HG02981 (cell line): ENCODE data around the gene ATXN3.
"Not testable (repeated sequence)": the region's sequence is repeated elsewhere in the genome, so short reads cannot be mapped to it uniquely, and the experiment has no call there.

Experiments used
- ATAC-seq: cut with Tn5 transposase; IDR thresholded peaks from one replicate; pipeline ENCODE4 v1.9.1; 2021; ENCODE audit warnings: mild to moderate bottlenecking, moderate library complexity; ENCODE audit not compliant: unreplicated experiment

ATXN3 gene

DNA sequence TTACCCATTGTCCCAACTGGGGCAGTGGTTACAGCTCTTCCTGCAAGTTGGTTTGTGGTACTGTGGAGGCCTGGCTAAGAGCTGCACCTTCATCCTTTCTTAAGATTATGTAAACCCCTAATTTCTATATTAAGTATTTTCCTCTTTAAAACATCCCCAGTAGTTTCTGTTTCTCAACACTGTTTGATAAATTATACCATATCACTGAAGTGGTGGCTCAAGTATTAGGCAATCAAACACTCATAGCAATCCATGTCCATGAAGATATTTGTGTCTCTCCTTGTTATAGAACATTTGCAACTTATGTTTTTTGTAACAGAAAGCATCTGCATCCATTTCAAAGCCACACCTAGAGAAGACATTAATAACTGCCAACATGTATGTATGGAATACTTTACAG lies 31.8 kb downstream of the ATXN3 start:
- ATAC-seq: no peak

DNA sequence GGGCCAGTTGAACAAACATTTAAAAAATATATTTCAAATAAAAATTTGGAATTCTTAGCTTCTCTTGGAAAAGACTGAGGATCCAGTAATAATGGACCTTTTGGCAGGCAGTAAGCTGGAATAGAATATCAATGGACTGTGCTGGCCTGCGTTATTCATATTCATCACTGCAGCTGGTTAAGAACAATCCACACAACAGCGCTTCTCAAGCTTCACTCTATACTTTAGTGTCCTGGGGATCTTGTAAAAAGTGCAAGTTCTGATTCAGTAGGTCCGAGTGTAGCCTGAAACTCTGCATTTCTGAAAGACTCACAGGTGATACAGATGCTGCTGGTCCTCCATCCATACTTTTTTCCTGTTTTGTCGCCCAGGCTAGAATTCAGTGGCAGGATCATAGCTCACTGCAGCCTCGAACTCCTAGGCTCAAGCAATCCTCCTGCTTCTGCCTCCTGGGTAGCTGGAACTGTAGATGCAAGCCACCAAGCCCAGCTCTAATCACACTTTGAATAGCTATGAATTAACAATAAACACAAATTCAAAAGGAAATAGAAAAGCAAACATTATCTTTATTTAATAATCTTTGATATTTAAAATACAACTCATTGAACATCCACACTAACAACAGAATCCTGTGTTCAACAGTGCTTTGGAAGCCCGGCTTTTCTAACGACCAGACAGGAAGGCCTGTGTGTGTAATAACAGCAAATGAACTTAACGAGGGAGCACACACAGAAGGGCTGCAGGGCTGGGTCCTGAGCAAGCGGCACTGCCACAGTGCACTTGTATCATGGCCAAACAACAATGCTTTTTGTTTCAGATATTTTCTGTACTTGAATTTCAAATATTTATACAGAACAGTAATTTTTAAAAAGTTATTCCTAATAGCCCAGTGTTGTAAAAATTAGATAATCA lies 48.1 kb downstream of the ATXN3 start:
- ATAC-seq: no peak

DNA sequence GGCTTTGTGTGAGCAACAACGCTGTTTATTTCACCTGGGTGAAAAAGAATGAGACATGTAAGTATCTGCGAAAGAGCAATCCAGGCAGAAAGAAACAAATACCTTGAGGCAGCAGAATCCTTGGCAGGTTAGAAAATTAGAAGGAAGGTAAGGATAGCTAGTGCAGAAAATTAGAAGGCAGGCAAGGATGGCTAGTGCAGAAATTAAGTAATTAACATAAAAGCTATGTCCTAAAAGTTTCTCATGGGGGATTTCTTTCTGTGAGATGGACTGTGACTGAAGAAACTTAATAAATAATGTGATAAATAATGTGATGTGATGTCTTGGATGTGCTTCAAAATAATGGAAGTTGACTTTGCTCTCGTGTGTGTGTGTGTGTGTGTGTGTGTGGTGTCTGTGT lies 56.6 kb downstream of the ATXN3 start:
- no peak for ATAC-seq

DNA sequence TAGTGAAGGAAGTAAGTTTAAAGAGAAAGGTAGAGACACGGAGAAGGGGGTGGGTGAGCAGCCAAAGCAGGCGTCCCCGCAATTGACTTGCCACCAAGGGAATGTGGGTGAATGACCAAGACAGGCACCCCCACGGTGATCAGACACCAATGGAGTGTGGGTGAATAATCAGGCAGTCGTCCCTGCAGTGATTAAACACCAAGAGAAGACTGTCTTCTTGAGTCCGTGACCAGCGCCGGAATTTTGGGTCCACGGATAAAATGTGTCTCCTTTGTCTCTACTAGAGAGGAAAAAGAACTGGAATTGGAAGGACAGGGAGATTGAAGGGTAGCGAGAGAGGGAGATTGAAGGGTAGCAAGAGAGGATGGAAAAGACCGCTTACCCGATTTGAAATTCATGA lies 57.2 kb downstream of the ATXN3 start:
- ATAC-seq: not testable (repeated sequence)

DNA sequence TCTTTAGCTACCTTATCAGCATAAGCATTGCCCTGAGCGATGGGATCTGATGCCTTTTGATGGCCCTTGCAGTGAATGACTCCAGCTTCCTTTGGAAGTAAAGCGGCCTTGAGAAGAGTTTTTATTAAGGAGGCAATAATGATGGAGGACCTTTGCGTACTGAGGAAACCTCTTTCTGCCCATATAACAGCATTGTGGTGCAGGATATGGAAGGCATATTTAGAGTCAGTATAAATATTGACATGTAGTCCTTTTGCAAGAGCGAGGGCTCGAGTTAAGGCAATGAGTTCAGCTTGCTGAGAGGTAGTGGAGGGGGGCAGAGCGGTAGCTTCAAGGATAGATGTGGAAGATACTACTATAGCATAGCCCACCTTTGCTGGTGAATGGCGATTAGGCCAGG lies 60.5 kb downstream of the ATXN3 start:
- not testable (repeated sequence) for ATAC-seq

DNA sequence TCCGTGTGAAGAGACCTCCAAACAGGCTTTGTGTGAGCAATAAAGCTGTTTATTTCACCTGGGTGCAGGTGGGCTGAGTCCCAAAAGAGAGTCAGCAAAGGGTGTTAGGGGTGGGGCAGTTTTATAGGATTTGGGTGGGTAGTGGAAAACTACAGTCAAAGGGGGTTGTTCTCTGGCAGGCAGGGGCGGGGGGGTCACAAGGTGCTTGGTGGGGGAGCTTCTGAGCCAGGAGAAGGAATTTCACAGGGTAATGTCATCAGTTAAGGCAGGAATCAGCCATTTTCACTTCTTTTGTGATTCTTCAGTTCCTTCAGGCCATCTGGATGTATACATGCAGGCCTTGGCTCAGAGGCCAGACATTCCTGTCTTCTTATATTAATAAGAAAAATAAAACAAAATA lies 64.6 kb downstream of the ATXN3 start:
- not testable (repeated sequence) for ATAC-seq

DNA sequence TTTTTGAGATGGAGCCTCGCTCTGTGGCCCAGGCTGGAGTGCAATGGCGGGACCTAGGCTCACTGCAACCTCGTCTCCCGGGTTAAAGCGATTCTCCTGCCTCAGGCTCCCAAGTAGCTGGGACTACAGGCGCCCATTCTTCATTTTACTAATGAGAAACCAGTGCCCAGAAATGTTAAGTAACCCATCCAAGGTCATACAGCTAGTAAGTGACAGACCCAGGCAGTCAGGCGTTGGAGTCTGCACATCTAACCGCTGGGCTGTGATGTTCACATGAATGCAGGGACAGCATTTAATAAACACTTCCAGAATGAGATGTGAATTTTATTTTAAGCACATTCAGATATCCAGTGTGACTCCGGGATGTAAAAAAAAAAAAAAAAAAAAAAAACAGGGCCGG lies 65.2 kb downstream of the ATXN3 start:
- no peak for ATAC-seq

DNA sequence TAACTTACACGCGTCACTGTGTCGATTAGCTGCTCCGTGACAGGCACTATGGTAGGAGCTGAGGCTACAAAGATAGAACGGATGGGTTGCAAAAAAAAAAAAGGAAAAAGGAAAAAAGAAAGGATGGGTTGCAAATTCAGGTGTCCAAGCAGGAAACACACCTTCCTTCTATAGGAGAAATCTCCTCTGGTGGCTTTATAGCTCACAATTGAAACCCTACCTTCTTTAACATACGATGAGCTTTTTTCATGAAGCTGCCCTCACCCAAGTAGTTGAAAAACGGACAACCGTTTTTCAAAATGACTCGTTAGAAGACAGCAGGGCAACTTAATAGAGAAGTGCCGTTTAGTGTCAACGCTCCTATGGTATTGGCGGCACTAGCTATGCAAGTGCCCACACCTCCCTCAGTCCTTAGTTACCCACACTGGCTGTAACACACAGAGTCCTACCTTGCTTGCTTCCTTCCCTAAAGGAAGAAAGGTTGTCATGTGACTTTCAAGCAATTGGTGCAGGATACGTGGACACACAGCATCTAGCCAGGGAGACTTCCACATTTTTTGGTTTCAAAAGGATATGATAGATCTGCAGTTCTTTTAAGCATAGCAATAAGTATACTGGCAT lies 65.8 kb downstream of the ATXN3 start:
- no peak for ATAC-seq

DNA sequence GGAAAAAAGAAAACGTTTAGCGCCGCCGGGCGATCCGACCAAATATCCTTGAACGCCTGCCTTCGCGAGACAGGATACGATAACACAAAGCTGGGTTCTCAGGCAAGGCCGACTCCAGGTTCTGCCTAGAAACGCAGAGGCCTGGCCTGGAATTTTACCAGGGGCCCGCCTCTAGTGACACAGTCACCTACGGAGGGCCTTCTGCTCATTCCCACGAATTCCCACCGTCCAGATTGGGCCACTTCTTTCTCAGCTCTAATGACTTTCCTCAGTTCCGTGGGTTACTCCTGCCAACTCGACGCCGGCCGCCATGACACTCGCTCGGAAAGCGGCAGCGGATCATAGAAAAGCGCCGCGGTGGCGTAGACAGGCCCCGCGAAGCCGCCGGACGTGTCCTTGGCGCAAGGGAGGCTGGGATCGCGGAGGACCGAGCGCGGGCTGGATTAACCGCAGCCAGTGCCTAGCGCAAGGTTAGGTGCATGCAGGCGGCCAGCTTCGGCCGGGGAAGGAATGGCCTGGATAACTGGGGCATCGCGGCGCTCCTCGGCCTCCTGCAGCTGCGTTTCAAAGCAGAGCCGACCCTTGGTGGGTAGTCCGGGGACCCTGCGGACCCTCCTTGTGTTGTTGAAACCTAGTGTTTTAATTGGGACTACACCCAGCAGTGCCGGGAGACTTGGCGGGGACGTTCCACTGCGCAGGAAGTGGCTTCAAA lies 66.5 kb downstream of the ATXN3 start, which contains the start of gene TRIP11:
Gene TRIP11, minus strand, starts transcription at position 341 of the 712 bp plus-strand sequence. CDS start 374 bp downstream, outside the sequence.
- peak; percentile 96 for ATAC-seq

DNA sequence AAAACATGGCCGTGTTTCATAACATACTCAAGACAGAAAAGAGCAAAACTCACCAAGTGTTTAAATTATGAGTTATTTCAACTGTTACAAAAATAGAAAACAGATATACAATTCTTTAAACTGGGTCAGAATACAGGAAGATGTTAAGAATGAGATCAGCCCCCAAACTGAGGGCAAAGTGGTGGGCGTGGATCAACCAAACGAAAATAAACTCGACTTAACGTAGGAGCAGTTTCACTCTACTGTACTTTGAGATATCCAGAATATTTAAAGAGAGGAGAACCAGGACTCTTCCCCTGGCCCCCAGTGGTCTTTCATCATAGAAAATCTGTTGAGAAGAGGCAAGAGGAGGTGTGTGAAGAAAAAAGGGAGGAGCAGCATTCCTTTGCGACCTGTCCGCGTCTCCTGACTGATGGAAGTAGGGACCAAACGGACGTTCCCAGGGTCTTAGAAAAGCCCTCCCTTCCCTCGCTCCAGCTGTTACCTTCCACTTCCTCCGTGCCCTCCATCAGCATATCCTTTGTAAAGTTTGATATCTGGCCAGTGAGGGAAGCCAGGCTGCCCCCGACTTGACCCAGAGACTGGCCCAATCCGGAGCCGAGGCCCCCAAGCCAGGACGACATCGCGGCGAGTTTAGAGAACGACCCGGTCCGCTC lies 67.2 kb downstream of the ATXN3 start:
- peak; percentile 20 for ATAC-seq

DNA sequence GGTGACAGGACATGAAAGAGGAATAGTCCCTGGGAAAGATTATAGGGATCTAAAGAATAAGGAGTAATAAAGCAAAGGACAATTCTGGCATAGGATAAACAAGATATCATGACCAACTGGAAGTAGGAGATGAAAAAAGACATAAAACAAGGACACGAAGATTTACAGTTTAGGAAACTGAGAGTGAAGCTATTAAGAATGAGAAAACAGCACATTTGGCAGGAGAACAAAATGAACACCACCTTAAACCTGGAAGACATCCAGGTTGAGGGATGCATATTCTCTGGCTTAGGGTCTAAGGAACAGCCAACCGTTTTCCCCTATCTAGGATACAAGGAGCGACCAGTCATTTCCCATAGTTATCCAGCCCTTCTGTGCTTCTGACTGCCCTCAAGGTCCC lies 68.4 kb downstream of the ATXN3 start:
- ATAC-seq: no peak

DNA sequence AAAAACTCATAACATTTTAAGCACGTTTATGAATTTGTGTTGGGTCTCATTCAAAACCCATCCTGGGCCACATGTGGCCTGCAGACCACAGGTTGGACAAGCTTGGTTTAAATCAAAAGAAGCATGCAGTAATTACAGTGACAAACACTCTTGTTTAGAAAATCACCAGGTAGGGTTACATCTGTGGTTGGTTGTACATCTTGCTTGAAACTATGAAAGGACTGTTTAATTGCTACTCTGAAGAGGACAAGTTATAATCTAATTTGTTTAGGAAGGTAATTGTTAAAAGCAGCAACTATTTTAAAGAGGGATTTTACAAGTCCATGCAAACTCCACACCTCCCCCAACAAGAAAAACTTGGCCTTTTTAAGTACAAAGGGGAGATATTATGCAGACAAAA lies 70.5 kb downstream of the ATXN3 start:
- ATAC-seq: no peak

DNA sequence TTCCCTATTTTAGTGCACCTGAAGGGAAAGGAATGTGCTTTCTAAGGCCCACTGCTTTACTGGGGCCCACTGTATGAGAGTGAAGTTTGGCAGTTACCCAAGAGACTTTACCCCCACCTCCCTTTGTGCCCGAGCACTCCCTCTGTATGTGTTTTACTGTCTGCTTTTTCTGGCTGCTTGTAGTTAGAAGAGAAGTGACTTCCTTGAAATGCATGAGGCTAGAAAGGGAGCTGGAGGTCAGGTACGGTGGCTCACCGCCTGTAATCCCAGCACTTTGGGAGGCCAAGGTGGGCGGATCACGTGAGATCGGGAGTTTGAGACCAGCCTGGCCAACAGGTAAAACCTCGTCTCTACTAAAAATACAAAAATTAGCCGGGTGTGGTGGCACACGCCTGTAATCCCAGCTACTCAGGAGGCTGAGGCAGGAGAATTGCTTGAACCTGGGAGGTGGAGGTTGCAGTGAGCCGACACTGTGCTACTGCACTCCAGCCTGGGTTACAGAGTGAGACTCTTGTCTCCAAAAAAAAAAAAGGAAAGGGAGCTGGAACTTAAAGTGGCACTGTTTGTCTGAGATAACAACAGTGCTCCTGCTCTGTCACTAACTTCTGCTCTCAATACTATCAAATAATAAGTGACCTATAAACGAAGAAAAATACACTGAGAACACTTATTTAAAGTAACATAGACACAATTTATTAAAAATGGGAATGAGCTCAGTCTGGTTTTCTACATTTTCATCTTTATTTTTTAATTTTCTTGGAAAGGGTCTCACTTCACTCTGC lies 72.3 kb downstream of the ATXN3 start:
- no peak for ATAC-seq

DNA sequence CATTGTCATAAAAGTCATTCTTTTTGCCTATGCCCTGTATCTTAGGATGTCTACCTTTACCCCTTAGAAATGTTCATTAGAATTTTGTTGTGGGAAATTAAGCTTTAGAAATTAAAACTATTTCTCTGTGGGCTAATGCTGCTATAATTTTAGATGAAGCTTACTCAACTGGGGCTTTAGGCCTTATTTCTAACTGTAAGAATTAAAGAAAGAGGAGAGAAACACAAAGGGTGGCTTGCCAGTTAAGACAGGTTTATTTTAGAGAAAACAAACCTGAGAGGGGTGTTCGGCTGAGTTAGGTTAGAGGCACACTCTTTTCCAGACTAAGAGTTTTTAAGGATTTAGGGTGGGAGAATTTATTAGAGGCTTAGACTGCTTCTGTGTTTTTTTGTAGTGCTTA lies 72.9 kb downstream of the ATXN3 start:
- no peak for ATAC-seq

DNA sequence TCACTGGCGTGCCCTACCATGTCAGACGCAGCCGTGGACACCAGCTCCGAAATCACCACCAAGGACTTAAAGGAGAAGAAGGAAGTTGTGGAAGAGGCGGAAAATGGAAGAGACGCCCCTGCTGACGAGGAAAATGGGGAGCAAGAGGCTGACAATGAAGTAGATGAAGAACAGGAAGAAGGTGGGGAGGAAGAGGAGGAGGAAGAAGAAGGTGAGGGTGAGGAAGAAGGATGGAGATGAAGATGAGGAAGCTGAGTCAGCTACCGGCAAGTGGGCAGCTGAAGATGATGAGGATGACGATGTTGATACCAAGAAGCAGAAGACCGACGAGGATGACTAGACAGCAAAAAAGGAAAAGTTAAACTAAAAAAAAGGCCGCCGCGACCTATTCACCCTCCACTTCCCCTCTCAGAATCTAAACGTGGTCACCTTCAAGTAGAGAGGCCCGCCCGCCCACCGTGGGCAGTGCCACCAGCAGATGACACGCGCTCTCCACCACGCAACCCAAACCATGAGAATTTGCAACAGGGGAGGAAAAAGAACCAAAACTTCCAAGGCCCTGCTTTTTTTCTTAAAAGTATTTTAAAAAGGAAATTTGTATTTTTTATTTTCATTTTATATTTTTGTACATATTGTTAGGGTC lies 79.7 kb downstream of the ATXN3 start:
- ATAC-seq: no peak

DNA sequence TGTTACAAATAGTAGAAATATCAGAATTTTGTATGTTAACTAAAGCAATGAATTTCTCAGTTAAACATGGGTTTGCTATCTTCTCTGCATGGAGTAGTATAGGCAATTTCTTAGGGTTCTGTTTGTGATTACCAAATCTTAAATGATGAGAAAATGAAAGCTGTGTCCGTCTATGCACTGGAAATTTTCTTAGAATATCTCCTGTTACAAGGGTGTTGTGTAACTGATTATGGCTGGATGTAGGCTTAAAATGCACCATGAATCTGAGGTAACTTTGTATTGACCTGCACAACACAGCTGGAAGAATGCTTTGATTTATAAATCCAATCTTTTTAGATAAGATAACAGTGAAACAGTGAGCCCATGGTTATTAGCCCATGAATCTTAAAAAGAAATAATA lies 84.3 kb downstream of the ATXN3 start:
- ATAC-seq: no peak

DNA sequence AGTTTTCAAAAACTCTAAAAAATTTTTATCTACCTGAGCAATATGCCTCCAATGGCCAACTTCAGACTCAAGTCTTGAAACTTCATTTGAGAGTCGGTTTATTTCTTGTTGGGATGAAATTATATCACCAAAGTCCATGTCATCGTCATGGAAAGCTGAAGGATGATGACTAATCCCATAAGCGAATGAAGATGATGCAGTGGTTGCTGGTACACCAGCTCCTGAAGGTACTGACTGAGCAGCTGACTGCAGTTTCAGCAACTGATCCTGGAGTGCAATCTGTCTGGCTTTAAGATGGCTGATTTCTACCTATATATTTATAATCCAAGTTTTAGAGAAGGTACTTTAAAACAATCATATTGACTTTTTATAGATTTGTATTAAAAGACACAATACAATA lies 84.9 kb downstream of the ATXN3 start:
- no peak for ATAC-seq

DNA sequence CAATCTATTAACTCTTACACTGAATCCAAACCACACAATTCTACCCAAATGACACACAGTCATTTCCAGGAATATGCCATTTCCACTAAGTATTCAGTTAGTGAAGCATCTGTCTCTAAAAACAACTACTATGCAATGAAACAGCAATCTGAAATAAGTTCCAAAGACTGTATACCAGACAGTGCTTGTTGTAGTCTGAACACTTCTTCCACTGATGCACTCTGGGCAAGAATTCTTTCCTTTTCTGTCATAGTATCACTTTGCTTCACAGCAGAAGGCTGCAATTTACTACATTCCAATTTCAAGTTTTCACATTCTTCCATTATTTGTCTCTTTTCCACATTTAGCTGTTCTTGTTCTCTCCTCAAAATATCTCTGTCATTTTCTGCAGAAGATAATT lies 92.3 kb downstream of the ATXN3 start:
- no peak for ATAC-seq

DNA sequence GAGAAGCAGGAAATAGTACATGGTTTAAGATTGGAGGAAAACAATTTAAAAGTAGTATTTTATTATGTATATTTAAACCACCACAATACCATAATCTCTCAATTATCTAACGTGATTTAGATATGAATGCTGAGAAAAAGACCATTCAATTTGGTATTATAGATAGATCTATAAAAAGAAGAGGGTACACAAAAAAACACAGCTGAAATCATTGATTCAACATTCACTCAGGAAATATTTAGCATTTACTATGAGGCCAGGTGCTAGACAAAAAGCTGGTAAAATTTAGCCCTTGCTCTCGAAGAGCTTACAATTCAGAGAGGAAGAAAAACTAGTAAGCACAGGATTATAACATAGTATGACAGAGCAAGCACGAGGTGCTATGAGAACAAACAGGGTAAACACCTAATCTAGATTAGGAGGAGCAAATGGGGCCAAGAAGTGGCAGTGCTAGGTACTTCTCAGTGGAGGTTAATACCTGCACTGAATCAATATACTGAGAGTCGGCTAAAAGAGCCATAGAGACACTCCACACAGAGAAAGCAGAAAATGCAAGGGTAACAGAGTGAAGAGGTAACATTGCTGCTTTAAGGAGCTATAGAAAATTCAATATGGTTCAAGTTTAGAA lies 94.1 kb downstream of the ATXN3 start:
- ATAC-seq: no peak
